Neuron (in vitro differentiated cells): ENCODE measurements around the gene IGLL1.

Experiments used
- H2AFZ ChIP-seq: one replicate; pipeline ENCODE4 v1.6.1; 2013; ENCODE audit warnings: low read depth, mild to moderate bottlenecking, inconsistent platforms, low read length, moderate library complexity
- H3K27me3 ChIP-seq: one replicate; pipeline ENCODE4 v1.6.1; 2013; ENCODE audit warnings: low read length; ENCODE audit not compliant: insufficient read depth
- H3K36me3 ChIP-seq: one replicate; pipeline ENCODE4 v1.6.1; 2013; ENCODE audit warnings: low read length; ENCODE audit not compliant: insufficient read depth
- H3K4me1 ChIP-seq: one replicate; pipeline ENCODE4 v1.6.1; 2013; ENCODE audit warnings: low read length; ENCODE audit not compliant: insufficient read depth
- H3K4me3 ChIP-seq: 2 replicates; pipeline ENCODE4 v1.5.1; 2013; ENCODE audit warnings: mild to moderate bottlenecking, low read length, moderate library complexity
- H3K9me3 ChIP-seq: one replicate; pipeline ENCODE4 v1.6.1; 2013; ENCODE audit warnings: low read length

IGLL1 gene

DNA sequence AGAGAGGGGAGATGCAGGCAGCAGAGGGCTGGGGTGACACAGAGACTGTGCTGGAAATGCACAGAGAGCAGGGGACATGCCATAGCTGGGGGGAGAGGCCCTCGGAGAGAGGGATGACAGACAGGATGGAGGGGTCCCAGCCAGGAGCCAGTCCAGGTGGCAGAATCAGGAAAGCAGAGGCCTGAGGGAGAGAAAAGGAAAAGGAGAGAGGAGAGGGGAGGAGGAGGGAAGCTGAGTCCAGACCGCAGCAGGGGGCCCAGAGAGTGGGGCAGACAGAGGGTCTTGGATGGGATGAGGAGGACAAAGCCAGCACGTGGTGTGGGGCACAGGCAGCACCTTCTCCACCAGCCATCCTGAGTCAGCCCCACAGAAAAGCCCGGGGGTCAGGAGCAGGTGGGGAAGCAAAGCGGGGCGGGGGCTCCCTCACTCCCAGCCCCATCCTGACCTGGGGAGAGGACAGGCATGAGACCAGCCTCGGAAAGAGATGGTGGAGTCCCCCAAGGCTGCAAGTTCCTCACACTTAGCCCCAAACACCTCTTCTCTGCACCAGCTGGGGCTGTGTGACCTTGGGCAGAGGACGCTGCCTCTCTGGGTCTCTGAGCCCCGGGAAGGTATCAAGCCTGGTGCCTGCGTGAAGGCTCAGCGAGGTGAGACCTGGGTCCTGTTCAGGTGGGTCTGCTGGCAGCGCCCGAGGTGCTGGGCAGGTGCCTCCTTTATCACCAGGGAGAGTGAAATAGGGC lies 48.0 kb downstream of the IGLL1 start:
- H3K36me3 ChIP-seq = no peaks in the 10 kb centered on the region
- H3K4me1 ChIP-seq = peaks cover 21% of the 10 kb centered on the region
- H2AFZ ChIP-seq = no peak overlapping the region
- no peaks in the 10 kb centered on the region for H3K27me3 ChIP-seq
- no peaks in the 10 kb centered on the region for H3K9me3 ChIP-seq
- H3K4me3 ChIP-seq = no peak overlapping the region

DNA sequence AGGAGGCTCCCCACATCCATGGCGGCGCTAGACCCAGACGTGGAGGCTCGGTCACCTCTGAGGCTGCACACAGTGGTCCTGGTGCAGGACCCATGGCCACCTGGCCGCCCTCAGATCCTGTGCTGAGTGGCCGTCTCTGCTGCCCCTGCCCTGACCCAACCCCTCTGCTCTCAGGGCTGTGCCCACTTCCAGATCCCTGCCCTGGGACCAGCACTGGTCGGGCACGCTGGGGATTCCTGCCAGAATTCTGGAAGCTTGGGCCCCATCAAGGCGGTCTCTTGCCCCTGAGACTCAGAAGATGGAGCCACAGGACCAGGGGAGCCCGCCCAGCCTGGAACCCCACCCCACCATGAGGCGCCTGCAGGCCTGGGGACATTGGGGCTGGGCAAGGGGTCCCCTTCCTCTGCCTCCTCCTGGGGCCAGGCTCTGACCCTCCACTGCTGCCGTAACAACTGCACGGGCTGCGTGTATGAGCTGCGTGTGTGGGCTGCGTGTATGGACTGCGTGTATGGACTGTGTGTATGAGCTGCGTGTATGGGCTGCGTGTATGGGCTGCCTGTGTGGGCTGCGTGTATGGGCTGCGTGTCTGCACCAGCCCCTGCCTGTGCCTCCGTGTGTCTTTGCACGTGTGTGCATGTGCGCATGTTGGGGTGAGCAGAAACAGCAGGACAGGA lies 48.7 kb downstream of the IGLL1 start:
- H2AFZ ChIP-seq = no peak overlapping the region
- H3K9me3 ChIP-seq = no peaks in the 10 kb centered on the region
- no peaks in the 10 kb centered on the region for H3K27me3 ChIP-seq
- H3K4me1 ChIP-seq = peaks cover 21% of the 10 kb centered on the region
- no peak overlapping the region for H3K4me3 ChIP-seq
- H3K36me3 ChIP-seq = no peaks in the 10 kb centered on the region

DNA sequence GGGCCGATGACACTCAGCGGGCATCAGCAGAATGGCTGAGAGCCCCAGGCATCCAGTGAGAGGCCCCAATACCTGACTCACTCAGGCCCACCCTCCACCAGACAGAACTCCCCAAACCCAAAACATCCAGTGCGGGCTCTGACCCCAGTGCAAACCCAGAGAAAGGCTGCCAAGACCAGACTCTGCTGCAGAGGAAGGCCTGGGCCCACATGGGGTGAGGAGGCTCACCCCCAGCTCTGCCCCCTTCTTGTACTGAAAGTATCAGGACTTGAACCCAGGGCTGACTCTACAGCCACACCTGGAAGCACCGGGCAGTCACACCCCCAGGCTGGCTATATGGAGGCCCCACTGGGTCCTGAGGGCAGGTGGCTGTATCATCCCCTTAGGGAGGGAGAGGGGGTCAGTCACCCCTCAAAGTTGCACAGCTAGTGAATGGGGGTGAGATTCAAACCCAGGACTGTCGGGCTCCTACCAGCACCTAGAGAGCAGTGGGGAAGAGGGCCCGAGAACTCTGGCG lies 49.3 kb downstream of the IGLL1 start:
- peaks cover 21% of the 10 kb centered on the region for H3K4me1 ChIP-seq

DNA sequence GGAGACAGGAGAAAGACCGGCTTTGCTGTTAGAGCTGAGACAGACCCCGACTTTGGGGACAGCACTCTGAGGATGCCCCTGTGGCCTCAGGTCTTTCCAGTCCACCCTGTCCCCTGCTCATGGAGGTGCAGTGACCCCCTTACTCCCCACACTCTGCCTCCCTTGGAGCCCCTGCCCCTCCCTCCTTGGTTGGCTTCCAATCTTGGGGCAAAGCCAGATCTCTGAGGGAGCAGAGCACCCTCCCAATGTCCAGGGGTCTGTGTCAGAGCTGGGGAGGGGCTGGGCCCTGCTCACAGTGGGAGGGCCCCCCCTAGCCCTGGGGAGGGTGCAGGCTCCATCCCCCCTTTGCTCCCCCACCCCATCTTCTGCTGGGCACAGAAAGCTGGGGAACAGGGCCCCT lies 50.0 kb downstream of the IGLL1 start:
- H3K9me3 ChIP-seq = no peaks in the 10 kb centered on the region
- peaks cover 21% of the 10 kb centered on the region for H3K4me1 ChIP-seq
- no peaks in the 10 kb centered on the region for H3K27me3 ChIP-seq
- H3K36me3 ChIP-seq = no peaks in the 10 kb centered on the region
- no peak overlapping the region for H2AFZ ChIP-seq
- H3K4me3 ChIP-seq = no peak overlapping the region

More for the DNA sequence above, 49.3 kb downstream of the IGLL1 start:
- Histone ChIP-seq H3K9me3 (no peaks in the 10 kb centered on the region), H2AFZ (no peak overlapping the region), H3K36me3 (no peaks in the 10 kb centered on the region), H3K4me3 (no peak overlapping the region), H3K27me3 (no peaks in the 10 kb centered on the region)

DNA sequence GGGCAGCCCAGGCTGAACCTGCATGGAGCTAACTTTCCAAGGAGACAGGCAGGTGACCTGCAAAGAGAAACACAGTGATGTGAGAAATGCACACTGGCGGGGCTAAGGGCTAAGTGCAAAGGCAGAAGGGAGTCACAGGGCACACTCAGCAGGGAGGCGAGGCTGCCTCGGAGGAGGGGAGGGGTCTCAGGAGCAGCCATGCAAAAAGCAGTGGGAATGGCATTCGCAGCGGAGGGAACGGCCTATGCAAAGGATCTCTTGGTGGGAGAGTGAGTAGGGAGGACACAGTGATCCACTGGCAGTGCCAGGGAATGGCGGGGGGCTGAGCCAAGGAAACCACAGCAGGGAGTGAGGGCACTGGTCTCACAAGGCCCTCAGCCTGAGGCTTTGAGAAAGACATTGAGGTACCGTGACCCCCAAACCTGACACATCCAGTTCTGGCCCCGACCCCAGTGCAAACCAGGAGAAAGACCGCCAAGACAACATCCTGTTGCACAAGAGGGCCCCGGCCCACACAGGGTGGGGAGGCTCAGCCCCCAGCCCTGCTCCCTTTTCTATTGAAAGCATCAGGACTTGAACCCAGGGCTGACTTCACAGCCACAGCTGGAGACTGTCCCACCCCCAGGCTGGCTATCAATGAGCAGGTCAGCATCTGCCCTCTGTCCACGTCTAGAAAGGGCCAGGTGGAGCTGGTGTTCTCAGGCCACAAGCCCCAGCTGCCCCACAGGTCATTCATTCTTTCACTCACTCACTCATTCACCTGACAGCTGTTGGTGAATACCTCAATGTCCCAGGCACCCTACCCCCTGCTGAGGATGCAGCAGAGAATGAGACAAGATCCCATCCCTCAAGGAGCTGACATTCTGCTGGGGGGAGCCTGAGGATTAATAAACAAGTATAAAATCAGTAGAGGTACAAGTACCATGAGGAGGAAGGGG lies 50.7 kb downstream of the IGLL1 start:
- Histone ChIP-seq H3K27me3 (no peaks in the 10 kb centered on the region), H3K36me3 (no peaks in the 10 kb centered on the region), H2AFZ (no peak overlapping the region), H3K4me3 (no peak overlapping the region), H3K4me1 (peaks cover 21% of the 10 kb centered on the region), H3K9me3 (no peaks in the 10 kb centered on the region)

DNA sequence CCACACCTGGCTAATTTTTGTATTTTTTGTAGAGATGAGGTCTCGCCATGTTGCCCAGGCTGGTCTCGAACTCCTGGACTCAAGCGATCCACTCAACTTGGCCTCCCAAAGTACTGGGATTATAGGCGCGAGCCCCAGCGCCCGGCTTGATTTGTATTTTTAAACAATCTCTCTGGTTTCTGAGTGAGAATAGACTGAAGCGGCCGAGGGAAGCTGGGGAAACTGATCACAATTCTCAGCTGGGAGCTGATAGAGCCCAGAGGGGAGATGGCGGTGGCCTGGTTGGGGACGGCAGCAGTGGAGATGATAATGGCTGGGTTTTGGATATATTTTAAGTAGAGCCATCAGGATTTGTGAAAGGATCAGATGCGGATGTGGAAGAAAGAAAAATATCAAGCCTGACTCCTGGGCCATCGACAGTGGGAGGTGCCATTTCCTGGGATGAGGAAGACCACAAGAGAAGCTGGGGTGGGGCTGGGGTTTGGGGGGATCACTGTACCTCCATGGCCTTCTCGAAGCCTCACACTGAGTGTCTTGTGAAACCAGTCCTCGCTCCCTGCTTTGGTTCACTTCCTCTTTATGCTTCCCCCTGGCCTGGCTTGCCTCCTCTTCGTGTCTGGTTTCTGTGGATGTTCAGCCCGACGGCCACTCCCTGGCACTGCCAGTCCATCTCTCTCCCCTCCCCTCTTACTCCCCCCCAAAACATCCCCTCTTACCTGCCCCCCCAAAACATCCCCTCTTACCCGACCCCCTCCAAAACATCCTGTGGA lies 51.9 kb downstream of the IGLL1 start:
- Histone ChIP-seq H3K4me3 (no peak overlapping the region), H2AFZ (no peak overlapping the region), H3K4me1 (peaks cover 12% of the 10 kb centered on the region), H3K36me3 (no peaks in the 10 kb centered on the region), H3K27me3 (no peaks in the 10 kb centered on the region), H3K9me3 (no peaks in the 10 kb centered on the region)

DNA sequence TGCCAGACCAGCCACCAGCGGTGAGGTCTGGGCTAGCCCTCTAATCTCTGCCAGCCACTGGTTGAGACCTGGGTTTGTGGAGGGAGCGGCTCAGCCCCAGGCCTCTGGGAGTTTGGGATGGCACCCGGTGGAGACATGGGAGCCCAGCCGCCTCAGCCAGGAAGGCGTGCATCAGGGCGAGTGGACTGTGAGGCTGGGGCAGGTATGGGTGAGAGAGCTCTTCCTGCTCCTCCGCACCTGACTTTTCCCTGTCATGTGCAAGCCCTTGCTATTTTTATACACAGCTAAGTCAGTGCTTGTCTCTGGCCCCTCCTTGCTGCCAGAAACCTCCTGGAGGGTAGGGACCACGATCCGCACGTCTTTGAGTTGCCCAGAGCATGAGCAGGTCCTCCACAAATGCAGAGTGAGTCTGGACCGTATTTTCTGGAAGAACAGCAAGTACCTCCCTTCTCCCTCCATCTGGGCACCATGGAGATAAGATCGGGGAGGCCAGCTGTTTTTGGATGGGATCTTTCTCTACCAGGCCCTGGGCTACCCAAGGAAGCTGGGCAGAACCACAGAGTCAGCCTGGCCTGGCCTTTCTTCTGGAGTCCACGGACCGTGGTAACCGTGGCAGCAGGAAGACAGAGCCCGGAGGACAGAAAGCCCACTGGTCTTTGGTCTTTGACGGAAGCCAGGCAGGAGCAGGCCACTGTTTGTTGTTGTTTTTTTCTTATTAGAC lies 53.3 kb downstream of the IGLL1 start:
- H3K9me3 ChIP-seq = no peaks in the 10 kb centered on the region
- no peaks in the 10 kb centered on the region for H3K36me3 ChIP-seq
- no peak overlapping the region for H3K4me3 ChIP-seq
- H3K27me3 ChIP-seq = no peaks in the 10 kb centered on the region
- H3K4me1 ChIP-seq = peaks cover 7% of the 10 kb centered on the region
- H2AFZ ChIP-seq = no peak overlapping the region

DNA sequence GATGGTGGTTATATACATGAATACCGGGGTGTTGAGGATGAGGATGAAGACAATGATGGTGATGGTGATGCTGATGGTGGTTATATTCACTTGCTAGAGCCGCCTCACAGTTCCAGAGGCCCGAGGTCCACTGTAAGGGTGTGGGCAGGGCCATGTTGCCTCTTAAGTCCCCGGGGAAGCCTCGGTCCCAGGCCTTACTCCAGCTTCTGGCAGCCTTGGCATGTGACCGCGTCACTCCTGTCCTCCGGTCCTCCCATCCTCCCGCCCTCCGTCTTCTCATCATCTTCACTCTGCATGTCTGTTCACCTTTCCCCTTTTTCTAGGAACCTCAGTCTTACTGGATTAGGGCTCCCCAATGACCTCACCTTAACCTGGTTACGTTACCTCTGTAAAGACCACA lies 54.6 kb downstream of the IGLL1 start:
- Histone ChIP-seq H3K36me3 (no peaks in the 10 kb centered on the region), H2AFZ (no peak overlapping the region), H3K4me1 (peaks cover 14% of the 10 kb centered on the region), H3K27me3 (no peaks in the 10 kb centered on the region), H3K4me3 (no peak overlapping the region), H3K9me3 (no peaks in the 10 kb centered on the region)

DNA sequence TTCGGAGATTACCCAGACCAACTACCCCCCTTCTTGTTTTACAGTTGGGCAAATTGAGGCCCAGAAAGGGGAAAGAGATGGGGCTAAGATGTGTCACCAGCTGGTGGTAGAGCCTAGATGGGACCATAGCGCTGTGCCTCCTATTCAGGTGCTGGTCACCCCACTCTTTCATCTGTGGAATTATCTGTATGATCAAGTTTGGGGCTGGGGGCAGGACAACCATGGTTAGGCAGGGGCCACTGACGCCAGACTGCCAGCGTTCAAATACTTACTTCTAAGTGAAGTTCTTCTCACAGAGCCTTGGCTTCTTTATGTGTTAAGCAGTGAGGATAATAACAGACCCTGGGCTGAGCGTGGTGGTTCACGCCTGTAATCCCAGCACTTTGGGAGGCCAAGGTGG lies 55.9 kb downstream of the IGLL1 start:
- Histone ChIP-seq H2AFZ (no peak overlapping the region), H3K27me3 (no peaks in the 10 kb centered on the region), H3K36me3 (no peaks in the 10 kb centered on the region), H3K4me1 (peaks cover 17% of the 10 kb centered on the region), H3K4me3 (no peak overlapping the region), H3K9me3 (no peaks in the 10 kb centered on the region)

DNA sequence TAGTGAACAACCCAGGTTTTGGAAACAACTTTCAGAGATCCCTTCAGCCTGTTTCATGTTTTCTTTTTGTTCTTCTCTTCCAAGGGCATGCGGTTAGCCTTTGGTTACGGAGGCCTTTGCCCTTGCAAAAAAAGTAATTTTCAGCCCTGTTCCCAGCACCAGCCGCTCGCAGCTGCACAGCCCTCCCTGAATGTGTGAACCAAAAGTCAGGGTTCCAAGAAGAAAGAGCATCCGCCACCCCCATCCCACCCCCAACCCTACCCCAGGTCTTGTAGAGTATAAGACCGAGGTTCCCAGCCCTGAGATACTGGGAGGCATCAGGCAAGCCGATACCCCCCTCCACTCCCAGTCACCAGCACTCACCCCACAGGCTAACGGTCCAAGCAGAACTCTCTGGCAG lies 56.4 kb downstream of the IGLL1 start:
- Histone ChIP-seq H3K4me3 (no peak overlapping the region), H3K36me3 (no peaks in the 10 kb centered on the region), H3K9me3 (no peaks in the 10 kb centered on the region)

More for the DNA sequence above, 56.4 kb downstream of the IGLL1 start:
- Histone ChIP-seq H3K4me1 (peaks cover 20% of the 10 kb centered on the region), H2AFZ (no peak overlapping the region), H3K27me3 (no peaks in the 10 kb centered on the region)
